PFSK-1 (cell line): ENCODE measurements around the gene ABHD16B.
A peak's percentile ranks its signal among the peaks of the same experiment; 100 is the strongest.

Source experiments
- FOXP2 ChIP-seq: optimal IDR thresholded peaks from 2 replicates; pipeline ENCODE3; 2011; ENCODE audit warnings: borderline replicate concordance, control low read depth, inconsistent platforms; ENCODE audit not compliant: insufficient read depth; ENCODE audit errors: extremely low read length, extremely low read depth
- POLR2AphosphoS5 ChIP-seq: IDR thresholded peaks from 2 replicates; pipeline ENCODE4 v1.6.1; 2012; ENCODE audit warnings: low read depth, mild to moderate bottlenecking, control low read depth, low read length, moderate library complexity
- REST ChIP-seq, 2 experiments: IDR thresholded peaks; 2 replicates each; pipeline versions ENCODE4 v1.6.1 to v1.8.0; 2011 to 2012; ENCODE audit warnings: low read depth in 2 of 2, low read length in 2 of 2, control low read depth in 1 of 2, inconsistent platforms in 1 of 2, mild to moderate bottlenecking in 1 of 2, moderate library complexity in 1 of 2; ENCODE audit not compliant: insufficient read depth in 1 of 2
- SIN3A ChIP-seq: IDR thresholded peaks from 2 replicates; pipeline ENCODE4 v1.6.1; 2012; ENCODE audit warnings: mild to moderate bottlenecking, low read length, moderate library complexity, borderline replicate concordance; ENCODE audit not compliant: insufficient read depth
- TAF1 ChIP-seq: IDR thresholded peaks from 2 replicates; pipeline ENCODE4 v1.6.1; 2012; ENCODE audit warnings: low read length, control low read depth, borderline replicate concordance; ENCODE audit not compliant: insufficient read depth

Gene ABHD16B

DNA sequence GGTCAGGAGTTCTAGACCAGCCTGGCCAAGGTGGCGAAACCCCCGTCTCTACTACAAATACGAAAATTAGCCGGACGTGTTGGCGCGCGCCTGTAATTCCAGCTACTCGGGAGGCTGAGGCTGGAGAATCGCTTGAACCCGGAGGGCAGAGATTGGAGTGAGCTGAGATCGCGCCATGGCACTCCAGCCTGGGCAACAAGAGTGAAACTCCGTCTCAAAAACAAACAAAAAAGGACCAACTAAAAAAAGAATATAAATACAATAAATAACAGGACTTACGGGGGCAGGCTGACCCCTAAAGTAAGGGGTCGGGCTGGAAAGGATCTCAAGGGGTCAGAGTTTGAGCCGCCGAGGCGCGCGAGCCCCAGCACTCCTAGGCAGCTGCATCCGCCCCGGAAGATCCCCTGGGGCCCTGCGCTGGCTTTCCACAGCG, 3.3 kb downstream of the ABHD16B start:
- TF ChIP-seq POLR2AphosphoS5 (no peak), FOXP2 (no peak), SIN3A (0 out of 2 replicates have a peak, but pooled peaks have one; percentile 6), REST (IDR thresholded peaks at IDR 0.05; ENCODE audit: insufficient read depth in 1 of 2, low read depth in 2 of 2, low read length in 2 of 2) (no peak), TAF1 (no peak)

DNA sequence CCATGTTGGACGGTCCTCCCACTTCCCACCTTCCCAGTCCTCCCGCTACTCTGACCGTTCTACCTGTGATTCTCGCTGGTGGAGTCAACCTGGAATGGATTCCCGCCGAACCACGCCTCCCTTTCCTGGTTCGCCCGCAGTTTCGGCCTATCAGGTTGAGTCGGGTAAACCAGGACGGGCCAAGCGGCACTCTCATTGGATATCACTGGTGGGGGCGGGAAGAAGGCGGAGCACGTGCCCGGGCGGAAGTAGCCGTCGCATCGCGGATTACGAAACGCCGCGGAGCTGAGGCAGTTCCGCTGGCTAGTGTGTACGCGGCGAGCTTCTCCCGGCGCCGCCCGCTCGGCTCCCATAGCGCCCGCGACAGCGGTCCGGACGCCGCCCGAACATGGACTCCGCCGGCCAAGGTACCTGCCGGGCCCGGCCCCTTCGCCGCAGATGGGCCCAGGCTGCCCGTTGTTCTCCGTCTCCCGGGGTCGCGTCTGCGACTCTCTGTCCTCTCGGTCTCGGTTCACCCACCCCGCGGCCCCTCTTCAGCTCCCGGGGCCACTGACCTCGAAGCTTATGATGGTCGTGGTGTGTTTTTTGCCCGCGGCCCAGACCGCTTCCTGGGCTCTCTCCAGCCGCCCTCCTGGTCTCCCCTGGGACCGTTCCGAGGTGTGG, 3.8 kb downstream of the ABHD16B start, which contains the start of gene TPD52L2:
TPD52L2 (plus strand) TSS at position 293 of the 663 bp plus-strand sequence; CDS start at position 389, 96 bp downstream.
- TF ChIP-seq TAF1 = peak; percentile 87
- no peak for TF ChIP-seq SIN3A
- no peak for TF ChIP-seq FOXP2
- peak; percentile 89 for TF ChIP-seq POLR2AphosphoS5

DNA sequence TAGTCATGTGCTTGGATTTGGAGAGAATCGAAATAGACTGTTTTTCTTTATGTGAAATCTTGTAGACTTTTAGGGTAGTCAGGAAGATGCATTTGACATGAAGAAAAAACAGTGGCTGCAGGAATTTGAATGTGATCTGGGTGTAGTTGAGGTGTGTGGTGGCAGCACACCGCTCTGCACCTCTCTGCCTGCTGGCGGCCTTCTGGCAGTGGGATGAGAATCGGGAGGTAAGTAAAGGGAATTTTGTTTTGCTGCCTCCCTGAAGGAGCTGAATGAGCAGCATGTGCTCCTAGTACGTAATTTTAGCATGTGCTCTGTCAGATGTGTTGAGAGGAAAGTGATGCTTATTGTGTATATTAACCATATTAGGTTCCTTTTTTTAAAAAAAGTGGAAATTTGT, 7.0 kb downstream of the ABHD16B start:
- TF ChIP-seq SIN3A (no peak), POLR2AphosphoS5 (no peak), REST (IDR thresholded peaks at IDR 0.05; ENCODE audit: insufficient read depth in 1 of 2, low read depth in 2 of 2, low read length in 2 of 2) (no peak), TAF1 (no peak), FOXP2 (no peak)

DNA sequence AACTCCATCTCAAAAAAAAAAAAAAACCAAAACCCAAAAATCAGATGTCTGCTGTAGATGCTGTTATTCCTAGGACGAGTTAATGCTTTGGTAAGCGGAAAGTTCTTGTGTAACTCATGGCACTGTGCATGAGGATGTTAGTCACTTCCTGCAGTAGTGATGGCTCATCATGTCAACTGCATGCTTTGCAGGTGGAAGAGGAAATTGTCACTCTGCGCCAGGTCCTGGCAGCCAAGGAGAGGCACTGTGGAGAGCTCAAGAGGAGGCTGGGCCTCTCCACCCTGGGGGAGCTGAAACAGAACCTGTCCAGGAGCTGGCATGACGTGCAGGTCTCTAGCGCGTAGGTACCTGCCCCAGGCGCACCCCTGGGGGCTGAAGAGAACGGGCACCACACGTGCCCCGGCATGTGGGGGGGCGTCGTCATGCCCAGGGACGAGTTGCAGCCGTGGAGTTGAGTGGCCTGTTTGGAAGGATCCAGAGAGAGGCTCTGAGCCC, 12.2 kb downstream of the ABHD16B start:
- peak; percentile 52 for TF ChIP-seq FOXP2
- TF ChIP-seq TAF1 = no peak

- TF ChIP-seq REST (IDR thresholded peaks at IDR 0.05; ENCODE audit: insufficient read depth in 1 of 2, low read depth in 2 of 2, low read length in 2 of 2) (no peak), SIN3A (no peak), FOXP2 (no peak), TAF1 (no peak), POLR2AphosphoS5 (no peak)
Measured at GRCh38 chr20:63876489-63877036, 15.3 kb downstream of the ABHD16B start.

DNA sequence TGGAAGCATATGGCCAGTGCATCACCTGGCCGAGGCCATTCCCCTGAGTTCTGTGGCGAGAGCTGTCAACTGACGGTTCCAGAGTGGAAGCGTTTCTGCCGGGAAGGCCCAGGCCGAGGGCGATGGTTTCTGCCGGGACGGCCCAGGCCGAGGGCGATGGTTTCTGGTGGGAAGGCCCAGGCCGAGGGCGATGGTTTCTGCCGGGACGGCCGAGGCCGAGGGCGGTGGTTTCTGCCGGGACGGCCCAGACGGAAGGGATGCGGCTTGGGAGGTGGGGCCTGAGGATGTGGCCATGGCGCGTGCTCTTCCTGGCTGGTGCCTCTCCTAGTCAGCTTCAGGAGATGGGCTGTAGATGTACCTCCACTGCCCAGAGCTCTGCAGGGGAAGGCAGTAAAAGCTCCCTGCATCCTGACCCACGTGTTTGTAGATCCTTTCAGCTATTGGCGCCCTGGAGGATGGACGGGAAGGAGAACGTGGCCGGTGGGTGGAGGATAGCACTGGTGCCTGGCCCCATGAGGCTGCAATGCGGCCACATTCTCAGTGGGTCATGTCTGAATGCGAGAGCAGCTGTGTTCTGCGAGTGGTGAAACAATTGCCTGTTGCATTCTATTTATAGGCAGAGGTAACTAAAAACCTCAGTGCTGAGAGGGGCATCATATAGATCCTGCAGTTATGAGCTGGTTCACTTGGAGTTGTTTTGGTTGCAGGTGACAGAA, 16.6 kb downstream of the ABHD16B start:
- TF ChIP-seq REST (IDR thresholded peaks at IDR 0.05; ENCODE audit: insufficient read depth in 1 of 2, low read depth in 2 of 2, low read length in 2 of 2) (no peak), TAF1 (no peak), SIN3A (no peak), FOXP2 (no peak), POLR2AphosphoS5 (no peak)
